SHP77 treated with DMSO at 0.1 percent for 48 hours (cell line): ENCODE results near the gene TTC28.
"Not testable (repeated sequence)": the region's sequence is repeated elsewhere in the genome, so short reads cannot be mapped to it uniquely, and the experiment has no call there.

Experiments used
- DNase-seq: peaks from one replicate; lab custom pipeline; 2025; lab: John Stamatoyannopoulos, UW

The TTC28 gene

DNA sequence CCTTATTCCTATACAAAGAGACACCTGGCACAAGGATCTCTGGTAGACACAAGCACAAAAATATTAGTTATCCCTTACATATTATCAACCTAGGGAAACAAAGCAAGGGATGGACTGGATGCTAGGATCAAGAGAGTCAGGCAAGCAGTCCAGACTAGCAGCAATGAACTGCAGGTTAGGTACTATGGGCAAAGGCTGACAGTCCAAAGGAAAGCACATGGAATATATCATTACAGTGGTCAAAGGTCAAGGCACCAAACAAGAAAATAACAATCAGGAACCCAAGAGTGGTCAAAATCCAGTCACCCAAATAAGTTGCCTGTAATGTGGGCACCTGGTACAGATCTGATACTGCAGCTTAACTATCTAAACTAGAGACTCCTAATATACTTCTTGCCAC, 77.7 kb downstream of the TTC28 start:
- no peak for DNase-seq

DNA sequence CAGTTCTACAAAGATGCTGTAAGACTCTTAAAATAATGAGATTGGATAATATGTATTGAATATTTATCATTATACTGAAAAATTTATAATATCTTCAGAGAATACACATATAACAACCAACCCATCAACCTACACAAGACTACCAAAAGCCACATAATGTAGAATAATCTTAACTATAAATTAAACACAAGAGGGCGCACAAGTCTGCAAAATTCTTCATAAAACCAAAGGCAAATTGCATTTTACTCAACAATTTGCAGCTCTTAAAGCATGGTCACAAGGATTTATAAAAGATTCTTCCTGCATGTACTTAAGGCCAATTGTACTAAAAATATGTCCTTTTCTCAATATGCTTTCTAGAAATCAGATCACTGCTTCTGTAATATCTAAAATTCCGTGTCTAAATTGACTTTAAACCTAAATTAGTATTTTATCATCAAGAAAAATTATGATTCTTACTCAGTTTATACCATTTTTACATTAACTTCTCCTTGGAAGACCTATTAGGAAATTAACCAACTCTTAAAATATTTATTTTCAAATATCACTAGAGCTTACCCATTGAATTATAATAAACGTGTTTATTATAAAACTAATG, 79.0 kb downstream of the TTC28 start:
- DNase-seq = peak; percentile 26

DNA sequence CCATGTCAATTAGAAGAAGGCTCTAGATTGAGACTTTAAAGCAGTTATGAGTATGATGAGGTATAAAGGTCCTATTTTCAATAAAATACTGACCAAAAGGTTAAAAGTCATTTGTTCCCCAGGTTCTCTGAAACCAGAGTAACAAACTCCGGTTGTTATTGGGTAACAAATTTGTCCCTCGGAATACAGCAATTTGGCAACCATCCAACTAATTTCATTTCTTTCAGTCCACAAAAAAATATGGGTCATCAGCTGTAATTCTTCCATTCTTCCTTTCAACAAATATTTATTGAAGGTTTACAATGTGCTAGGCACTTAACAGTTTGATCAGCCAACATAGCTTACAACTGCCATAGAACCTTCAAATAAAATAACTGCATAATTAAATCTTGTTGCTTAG, 79.9 kb downstream of the TTC28 start:
- DNase-seq = no peak

DNA sequence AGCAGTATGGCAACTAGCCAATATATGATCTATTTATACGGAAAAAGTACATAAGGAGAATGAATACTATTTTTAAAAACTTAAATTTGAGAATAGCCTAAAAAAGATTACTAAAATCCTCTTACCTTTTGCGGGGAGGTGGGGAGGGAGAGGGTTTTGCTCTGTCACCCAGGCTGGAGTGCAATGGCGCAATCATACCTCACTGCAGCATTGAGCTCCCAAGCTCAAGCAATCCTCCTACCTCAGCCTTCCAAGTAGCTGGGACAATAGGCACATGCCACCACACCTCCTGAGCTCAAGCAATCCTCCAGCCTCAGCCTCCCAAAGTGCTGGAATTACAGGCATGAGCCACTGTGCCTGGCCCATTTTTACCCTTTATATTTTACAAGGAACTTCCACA, 82.0 kb downstream of the TTC28 start:
- DNase-seq = no peak

DNA sequence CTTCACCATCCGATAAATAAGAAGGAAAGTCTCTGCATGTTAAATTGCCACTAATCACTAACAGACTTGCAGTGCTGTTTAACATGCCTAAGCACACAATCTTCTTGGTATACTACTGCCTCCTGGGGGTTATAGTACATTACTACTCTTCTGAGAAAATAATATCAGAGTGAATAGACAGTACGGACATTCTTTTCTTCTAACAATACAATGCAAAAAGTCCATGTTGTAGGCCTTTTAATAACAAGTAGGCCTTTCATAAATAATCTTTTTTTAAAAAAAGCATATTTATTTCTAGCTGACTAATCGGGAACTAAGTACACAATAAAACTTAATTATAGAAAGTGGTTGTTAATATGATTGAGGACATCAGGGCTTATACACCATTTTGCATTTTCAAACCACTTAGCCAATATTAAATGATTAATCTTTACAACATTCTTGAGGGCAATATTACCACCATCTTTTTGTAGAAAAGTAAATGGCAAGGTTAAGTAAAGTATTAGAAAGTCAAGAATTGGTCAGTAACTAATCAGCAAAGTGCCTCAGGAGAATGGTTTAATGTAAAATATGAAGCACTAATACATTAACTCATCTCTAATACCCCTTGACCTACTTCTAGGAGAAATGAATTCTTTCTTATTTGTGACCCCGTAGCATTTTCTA, 84.7 kb downstream of the TTC28 start:
- DNase-seq = peak; percentile 45

DNA sequence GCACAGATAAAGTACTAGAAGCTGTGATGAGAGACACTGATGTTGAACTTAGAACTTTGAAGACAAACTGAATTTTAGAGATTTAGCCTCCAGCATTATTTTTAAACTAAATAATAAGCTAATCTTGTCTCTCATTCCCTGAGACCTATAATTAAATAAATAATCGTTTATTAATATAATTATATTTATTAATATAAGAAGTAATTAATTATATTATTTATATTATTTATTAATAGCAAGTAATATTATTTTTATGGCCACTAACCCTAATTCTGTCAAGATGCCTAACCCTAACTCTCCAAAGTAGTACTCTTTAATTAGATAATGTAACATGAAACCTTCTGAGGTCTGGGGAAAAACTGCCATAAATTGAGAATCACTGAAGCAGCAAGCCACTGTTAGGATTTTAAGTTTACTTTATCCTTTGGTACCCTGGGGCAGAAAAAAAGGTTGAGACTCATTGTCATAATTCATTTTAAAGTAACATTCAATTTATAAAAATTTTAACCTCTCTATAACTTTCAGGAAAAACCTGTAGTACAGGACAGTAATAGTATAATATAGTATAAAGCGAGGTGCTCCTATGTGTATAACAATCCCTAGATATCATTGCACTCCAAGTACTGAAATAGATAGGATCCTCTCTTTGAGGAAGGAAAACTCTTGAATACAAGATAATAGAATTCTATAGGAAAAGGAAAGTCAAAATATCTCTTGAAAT, 85.4 kb downstream of the TTC28 start:
- no peak for DNase-seq

DNA sequence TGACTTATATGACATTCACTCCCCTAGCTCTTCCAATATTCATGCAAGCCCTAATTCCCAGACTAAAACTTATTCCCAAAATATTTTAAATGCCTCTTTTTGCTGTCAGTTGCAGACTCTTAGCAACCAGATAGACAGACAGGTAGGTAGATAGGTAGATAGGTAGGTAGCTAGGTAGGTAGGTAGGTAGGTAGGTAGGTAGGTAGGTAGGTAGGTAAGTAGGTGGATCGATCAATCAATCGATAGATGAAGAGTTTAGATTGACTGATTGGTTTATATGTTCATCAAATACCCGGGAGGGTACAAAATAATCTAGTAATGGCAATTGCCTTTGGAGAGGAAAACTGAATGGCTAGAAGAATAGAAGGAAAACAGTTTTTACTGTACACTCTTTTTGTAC, 86.3 kb downstream of the TTC28 start:
- no peak for DNase-seq

DNA sequence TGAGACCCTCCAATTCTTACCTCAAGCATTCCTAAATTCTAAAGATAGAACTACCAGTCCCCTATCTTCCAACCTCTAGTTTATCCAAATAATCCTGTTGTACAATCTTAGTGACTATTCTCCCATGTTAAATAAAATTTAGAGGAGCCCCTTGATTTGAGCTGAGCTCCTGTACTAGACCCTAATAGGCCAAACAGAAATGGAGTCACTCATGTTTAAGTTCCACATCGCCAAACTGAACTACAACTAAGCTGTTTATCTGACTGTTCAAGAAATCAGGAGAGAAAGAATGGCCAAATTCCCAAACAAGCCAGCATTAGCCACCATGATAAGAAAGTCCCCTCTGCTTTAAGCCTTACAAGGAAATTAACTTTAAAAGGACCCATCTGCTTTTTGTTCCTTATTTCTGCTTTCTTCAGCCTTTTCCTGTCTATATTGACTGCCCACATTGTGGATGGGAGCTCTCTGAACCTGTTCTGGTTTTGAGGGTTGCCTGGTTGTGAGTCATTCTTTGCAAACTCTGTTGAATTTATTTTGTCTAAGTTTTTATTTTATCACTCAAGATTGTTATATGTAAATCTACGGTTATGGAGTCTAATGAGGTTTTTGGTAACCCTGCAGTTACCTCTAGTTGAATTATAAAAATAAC, 90.4 kb downstream of the TTC28 start:
- DNase-seq = no peak

DNA sequence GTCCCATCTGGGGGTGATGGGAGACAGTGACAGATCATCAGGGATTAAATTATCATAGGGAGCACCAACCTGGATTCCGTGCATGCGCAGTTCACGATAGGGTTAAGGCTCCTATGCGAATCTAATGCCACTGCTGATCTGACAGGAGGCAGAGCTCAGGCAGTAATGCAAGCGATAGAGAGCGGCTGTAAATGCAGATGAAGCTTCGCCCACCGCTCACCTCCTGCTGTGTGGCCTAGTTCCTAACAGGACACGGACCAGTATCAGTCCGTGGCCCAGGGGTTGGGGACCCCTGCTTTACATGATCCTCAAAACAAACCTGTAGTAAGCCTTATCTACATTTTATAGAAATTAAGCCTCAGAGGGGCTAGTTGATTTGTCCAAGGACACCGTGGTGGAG, 94.3 kb downstream of the TTC28 start:
- DNase-seq = no peak

DNA sequence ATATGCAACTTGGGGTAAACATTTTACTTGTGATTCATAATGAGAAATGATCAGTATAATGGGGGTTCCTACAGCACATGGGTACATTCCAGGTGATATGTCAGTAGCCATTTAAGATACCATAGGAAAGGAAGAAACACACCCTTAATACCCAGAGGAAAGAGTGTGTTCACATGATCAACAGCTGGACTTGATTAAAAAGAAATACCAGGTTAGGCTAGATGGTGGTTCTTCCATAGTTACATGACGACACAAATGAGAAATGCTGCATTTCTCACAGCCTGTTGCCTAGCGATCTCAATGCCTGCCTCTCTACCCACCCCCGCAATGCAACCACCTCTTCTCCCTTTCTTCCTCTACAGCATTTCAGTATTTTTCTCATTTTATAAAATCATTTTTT, 96.8 kb downstream of the TTC28 start:
- DNase-seq = no peak

DNA sequence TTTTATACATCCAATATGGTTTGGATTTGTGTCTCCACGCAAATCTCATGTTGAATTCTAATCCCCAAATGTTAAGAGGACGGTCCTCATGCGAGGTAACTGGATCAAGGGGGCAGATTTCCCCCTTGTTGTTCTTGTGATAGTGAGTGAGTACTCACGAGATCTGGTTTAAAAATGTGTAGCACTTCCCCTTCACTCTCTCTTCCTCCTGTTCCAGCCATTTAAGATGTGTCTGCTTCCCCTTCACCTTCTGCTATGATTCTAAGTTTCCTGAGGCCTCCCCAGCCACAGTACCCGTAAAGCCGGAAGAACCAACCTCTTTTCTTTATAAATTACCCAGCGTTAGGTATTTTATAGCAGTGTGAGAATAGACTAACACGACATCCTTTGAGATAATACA, 98.6 kb downstream of the TTC28 start:
- DNase-seq = no peak

DNA sequence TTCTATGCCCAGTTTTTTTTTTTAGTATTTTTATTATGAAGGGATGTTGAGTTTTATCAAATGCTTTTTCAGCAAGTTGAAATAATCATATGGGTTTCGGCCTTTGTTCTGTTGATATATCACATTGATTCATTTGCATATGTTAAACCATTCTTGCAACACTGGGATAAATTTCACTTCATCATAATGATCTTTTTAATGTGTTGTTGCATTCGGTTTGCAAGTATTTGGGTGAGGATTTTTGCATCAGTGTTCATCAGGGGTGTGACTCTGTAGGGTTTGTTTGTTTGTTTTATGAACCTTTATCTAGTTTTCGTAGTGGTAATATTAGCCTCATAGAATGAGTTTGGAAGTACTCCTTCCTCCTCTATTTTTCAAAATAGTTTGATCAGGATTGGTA, 103.5 kb downstream of the TTC28 start:
- no peak for DNase-seq

DNA sequence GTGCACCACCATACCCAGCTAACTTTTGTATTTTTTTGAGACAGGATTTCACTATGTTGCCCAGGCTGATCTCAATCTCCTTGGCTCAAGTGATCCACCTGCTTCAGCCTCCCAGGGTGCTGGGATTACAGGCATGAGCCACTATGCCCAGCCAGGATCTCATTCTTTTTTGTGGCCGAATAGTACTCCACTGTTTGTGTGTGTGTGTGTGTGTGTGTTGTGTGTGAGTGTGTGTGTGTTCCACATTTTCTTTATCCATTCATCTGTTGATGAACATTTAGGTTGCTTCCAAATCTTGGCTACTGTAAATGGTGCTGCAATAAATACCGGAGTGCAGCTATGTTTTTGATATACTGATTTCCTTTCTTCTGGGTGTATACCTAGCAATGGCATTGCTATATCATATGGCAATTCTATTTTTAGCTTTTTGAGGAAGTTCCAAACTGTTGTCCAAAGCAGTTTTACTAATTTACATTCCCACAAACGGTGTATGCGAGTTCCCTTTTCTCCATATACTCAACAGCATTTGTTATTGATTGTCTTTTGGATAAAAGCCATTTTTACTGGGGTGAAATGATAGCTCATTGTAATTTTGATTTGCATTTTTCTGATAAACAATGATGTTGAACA, 105.4 kb downstream of the TTC28 start:
- no peak for DNase-seq

DNA sequence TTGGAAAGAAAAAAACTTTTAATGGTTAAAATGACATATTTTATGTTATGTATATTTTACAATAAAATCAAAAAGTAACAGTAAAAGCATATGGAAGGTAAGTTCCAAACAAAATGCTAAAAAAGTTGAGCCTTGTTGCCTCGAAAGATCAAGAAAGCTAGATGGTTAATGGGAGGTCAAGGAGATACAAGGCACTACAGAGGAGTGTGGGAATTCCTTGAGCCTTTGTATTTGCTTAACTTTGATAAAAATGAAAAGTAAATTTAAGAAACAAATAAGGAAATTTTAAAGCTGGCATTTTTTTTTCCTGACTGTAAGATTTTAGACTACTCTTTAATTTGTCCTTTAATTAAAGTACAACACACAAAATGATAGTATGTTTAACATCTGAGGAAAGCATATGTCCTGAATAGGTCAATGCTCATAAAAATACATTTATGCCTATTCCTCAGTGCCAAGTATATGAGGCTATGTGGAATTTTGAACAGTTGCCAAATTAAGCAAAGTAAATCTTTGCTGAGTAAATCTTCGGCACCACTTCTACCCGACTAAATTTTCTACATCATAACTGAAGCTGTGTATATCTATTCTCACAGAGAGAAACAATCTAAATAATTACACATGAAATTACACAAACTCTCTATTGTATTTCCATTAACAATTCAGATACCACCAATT, 108.8 kb downstream of the TTC28 start:
- DNase-seq = no peak

DNA sequence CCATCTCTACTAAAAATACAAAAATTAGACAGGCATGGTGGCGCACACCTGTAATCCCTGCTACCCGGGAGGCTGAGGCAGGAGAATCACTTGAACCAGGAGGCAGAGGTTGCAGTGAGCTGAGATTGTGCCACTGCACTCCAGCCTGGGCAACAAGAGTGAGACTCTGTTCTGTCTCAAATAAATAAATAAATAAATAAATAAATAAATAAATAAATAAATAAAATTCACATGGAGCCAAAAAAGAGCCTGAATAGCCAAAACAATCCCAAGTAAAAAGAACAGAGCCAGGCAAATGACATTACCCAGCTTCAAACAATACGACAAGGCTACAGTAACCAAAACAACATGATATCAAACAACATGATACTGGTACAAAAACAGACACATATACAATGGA, 110.7 kb downstream of the TTC28 start:
- not testable (repeated sequence) for DNase-seq

DNA sequence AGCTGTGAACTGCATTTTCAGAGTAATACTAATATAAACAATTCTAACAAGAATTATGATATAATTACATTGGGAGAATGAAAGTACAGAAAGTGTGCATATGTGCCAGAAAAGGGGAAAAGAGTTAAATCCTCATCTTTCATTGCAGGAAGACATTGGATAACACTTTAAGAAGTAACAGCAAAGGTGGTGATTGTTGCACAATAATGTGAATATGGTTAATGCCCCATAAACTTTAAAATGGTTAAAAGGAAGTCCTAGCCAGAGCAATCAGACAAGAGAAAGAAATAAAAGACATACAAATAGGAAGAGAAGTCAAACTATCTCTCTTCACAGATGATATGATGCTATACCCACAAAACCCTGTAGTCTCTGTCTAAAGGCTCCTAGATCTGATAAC, 111.5 kb downstream of the TTC28 start:
- DNase-seq = no peak

DNA sequence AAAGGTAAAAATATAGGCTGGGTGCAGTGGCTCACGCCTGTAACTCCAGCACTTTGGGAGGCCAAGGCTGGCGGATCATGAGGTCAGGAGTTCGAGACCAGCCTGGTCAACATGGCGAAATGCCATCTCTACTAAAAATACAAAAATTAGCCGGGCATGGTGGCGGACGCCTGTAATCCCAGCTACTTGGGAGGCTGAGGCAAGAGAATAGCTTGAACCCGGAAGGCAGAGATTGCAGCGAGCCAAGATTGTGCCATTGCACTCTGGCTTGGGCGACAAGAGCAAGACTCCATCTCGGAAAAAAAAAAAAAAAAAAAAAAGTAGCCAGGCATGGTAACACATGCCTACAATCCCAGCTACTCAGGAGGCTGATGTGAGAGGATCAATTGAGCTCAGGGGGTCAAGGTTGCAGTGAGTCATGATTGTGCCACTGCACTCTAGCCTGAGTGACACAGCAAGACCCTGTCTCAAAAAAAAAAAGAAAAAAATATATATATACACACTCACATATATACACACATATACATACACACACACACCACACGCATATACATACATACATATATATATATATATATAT, 112.6 kb downstream of the TTC28 start:
- not testable (repeated sequence) for DNase-seq

DNA sequence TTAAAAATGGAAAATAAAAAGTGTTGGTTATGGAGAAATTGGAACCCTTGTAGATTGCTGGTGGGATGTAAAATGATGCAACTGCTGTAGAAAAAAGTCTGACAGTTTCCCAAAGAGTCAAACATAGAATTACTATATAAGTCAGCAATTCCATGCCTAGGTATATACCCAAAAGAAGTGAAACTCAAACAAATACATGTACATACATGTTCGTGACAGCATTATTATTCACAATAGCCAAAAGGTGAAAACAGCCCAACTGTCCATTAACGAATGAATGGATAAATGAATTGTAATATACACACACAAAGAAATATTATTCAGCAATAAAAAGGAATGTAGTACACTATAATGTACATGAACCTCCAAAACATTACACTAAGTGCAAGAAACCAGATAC, 116.0 kb downstream of the TTC28 start:
- no peak for DNase-seq

DNA sequence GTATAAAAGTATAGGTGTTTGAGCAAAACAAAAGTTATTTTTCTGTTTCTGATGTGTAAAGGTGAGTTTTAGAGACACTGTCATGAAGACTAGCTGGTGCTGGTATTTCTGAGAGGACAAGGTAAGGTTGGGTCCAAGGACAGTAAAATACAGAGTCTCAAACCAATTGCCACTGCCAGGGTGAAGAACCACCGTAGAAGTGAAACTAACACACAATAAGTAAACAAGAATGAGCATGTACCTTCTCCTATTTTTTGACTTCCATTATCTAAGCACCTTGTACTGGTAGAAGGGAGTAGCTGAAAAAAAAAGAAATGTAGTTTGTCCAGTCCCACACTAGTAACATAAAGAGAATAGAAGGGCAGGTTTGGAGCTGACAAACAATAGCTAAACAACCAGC, 117.3 kb downstream of the TTC28 start:
- DNase-seq = no peak

DNA sequence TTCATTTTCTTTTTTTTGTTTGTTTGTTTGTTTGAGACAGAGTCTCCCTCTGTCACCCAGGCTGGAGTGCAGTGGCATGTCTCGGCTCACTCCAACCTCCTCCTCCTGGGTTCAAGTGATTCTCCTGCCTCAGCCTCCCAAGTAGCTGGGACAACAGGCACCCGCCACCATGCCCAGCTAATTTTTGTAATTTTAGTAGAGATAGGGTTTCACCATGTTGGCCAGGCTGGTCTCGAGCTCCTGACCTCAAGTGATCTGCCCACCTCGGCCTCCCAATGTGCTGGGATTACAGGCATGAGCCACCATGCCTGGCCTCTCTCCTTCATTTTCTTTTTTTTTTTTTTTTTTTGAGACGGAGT, 118.9 kb downstream of the TTC28 start:
- DNase-seq = not testable (repeated sequence)

DNA sequence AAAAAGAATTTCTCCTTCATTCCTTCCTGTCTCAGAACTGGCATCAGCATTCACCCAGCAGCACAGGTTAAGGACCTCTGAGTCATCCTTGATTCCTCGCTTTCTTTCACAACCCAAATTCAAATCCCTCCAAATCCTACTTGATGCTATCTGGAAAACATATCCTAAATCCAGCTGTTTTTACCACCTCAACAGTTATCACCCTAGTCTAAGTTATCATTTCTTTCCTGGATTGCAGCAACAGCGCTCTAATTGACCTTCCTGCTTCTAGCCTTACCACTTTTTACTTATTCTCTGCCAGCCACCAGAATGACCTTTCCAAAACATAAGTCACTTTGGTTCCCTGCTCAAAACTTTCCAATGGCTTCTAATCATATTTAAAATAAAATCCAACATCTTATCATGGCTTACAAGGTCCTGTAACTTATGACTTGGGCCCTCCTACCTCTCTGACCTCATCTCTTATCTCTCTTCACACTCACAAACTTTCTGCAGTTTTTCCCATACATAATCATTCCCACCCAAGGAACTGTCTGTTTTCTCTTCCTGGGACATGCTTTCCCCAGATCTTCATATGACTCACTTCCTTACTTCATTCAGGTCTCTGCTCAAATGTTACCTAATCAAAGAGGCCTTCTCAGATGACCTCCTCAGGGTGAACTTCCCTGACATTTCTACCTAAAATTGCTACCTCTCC, 119.4 kb downstream of the TTC28 start:
- DNase-seq = no peak
